GM12865 (cell line): ENCODE results near the gene P2RY12.

Experiments used
- DNase-seq: peaks from one replicate; pipeline ENCODE4 v3.0.0; 2010; ENCODE audit warnings: low read depth
- H3K4me3 ChIP-seq: 2 replicates; pipeline ENCODE4 v1.5.1; 2011; ENCODE audit warnings: mild to moderate bottlenecking, low read depth, low read length, control low read depth
- TF ChIP-seq, protein P1 (sequence below): IDR thresholded peaks from 2 replicates; pipeline ENCODE4 v1.5.1; 2011; ENCODE audit warnings: low read length, control low read depth, low read depth, inconsistent platforms; ENCODE audit not compliant: insufficient read depth; ENCODE audit errors: missing control alignments

Gene P2RY12

DNA sequence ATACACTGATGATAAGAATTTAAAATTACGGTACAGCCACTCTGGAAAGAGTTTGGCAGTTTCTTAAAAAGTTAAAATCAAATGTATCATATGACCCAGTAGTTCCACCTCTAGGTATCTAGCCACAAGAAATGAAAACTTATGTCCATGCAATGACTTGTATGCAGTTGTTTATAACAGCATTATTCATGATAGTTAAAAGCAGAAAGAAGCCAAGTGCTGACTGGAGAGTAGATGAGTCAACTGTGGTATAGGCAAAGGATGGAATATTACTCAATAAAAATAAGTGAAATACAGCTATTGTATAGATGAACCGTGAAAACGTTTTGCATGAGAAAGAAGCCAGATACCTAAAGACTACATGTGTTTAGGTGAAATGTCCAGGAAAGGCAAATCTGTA is 82.8 kb downstream of the P2RY12 start:
- DNase-seq, result no peak
- no peak overlapping the region for H3K4me3 ChIP-seq
- TF ChIP-seq, protein P1, sequence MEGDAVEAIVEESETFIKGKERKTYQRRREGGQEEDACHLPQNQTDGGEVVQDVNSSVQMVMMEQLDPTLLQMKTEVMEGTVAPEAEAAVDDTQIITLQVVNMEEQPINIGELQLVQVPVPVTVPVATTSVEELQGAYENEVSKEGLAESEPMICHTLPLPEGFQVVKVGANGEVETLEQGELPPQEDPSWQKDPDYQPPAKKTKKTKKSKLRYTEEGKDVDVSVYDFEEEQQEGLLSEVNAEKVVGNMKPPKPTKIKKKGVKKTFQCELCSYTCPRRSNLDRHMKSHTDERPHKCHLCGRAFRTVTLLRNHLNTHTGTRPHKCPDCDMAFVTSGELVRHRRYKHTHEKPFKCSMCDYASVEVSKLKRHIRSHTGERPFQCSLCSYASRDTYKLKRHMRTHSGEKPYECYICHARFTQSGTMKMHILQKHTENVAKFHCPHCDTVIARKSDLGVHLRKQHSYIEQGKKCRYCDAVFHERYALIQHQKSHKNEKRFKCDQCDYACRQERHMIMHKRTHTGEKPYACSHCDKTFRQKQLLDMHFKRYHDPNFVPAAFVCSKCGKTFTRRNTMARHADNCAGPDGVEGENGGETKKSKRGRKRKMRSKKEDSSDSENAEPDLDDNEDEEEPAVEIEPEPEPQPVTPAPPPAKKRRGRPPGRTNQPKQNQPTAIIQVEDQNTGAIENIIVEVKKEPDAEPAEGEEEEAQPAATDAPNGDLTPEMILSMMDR, result no peak

DNA sequence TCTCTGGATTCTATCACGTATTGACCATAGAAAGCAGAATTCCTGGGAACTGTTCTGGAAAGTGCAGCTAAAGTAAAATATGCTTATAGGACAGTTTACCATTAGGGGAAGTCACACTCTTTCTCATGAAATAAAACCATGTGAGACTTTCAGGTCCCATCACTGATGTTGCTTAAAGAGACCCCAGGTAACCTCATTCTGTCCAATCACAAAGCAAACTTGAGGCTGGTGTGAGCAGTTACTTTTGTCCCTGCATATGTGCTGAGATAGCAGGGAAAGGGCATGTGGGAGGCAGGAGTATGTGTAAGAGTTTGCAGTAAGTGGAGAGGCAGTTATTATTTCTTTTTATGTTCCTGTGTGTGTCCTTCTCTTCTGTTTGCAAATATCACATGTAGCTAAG is 84.0 kb downstream of the P2RY12 start:
- no peak for DNase-seq
- TF ChIP-seq, protein P1, result no peak
- H3K4me3 ChIP-seq, result no peak overlapping the region

DNA sequence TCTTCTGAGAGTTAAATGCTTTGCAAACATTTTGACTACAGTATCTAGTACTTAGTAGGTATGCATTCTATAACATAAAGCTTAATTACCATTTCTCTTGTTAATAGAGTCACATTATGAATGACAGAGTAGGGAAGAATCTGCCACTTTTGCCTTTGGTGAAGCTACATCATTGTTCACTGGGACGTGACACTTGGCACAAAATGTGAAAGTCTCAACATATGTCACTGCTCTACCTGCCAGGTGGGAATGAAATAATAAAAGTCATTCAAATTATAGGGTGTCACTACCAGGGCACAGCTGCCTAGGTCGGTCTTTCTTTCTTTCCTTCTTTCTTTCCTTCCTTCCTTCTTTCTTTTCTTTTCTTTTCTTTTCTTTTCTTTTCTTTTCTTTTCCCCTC is 85.5 kb downstream of the P2RY12 start:
- no peak overlapping the region for H3K4me3 ChIP-seq
- DNase-seq, result no peak
- TF ChIP-seq, protein P1, result no peak

DNA sequence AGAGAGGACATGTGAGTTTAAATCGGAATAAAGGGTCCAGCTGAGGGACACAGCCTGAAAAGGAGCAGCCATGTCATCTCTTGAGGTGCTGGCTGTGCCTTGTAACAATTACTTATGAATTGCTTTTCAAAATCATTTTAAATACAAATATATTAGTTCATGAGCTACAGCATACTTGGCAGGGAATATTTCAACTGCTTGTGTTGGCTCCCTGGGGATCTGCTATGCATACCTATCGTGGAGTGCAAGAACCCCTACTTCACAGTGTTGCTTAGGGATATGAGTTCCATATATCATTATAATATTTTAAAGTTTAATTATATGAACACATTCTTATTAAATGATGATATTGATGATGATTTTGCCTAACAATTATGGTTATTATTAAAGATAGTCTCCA is 87.1 kb downstream of the P2RY12 start:
- no peak for DNase-seq
- no peak overlapping the region for H3K4me3 ChIP-seq
- TF ChIP-seq, protein P1, result no peak

DNA sequence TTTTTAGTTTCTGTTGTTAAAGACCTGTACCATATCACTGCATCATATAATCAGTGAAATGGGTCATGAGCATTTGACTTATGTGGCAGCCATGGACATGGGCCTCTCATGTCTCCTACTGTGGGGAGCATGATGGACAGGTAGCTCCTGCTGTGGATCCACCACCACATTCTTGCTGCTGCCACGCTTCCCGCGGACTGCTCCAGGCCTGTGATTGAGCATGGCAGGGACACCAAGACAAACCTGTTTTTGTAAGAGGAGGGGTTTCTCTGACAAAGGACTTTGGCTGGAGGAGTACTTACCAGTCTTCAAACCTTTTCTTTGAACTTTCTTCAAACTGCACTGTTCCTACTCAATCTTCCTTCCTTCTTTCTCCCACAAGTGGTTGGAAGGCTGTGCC is 88.3 kb downstream of the P2RY12 start:
- DNase-seq, result no peak
- TF ChIP-seq, protein P1, result no peak
- H3K4me3 ChIP-seq, result no peak overlapping the region

DNA sequence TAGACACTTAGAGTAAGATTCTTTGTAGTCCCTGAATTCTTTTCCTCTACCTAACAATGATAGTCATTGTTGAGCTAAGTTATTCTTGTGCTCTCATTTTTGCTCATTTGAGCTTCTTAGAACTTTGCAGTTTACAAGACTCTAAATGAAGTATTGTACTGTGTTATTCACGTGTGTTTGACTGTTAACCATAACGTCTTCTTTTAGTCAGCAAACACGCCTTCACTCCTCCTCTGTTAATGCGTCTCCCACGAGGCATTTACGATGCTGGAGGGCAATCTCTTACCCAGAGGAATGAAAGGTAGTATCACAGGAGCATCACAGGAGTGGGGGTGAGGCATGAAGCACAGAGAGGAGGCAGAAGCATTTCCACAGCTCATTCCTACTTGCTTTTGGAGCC is 91.4 kb downstream of the P2RY12 start:
- TF ChIP-seq, protein P1, result no peak
- H3K4me3 ChIP-seq, result no peak overlapping the region
- DNase-seq, result no peak

DNA sequence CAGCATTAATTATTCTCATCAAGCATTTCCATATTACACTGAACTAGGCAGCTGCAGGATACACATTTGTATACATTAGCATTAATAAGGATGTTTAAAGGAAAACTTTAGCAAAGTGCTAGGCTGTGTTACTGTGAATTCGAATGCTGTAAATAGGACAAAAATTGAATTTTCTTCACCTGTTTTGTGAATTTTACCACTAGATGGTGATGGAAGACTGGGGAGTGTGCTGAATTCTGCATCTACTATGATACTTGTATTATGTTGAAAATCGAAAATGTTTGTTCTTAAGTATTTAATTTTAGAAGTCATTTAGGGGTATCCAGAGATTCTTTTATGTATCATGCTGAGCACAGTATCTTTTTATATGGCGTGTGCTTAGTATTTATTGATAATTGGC is 93.9 kb downstream of the P2RY12 start:
- H3K4me3 ChIP-seq, result no peak overlapping the region
- TF ChIP-seq, protein P1, result peak; percentile 45
- peak; percentile 29 for DNase-seq
